ENCODE measurements around the gene MAN2B1.

DNA sequence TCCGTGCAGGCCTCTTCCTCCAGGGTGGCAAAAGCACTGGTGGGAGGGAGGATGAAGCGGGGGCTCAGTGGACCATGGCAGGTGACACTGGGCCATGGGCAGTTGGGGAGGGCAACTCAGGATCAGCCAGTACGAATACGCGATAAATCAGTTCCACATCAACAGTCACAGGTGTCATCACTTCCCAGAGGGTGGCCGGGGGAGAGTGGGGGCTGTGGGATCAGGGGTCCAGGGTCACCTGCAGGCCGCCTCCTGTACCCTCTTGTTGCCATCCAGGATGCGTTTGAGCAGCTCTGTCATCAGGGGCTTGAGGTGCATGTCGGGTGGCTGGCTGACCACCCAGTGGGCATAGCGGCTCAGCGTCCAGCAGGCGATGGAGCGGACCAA lies 39.8 kb upstream of the MAN2B1 start:
- TF ChIP-seq GATA2 (IDR thresholded peaks at IDR 0.05; ENCODE audit: low read depth, low read length) (no peak), GATA3 (IDR thresholded peaks at IDR 0.05; ENCODE audit: low read depth, low read length) (no peak)
